ENCODE results near the gene CADM1.

CADM1 gene

DNA sequence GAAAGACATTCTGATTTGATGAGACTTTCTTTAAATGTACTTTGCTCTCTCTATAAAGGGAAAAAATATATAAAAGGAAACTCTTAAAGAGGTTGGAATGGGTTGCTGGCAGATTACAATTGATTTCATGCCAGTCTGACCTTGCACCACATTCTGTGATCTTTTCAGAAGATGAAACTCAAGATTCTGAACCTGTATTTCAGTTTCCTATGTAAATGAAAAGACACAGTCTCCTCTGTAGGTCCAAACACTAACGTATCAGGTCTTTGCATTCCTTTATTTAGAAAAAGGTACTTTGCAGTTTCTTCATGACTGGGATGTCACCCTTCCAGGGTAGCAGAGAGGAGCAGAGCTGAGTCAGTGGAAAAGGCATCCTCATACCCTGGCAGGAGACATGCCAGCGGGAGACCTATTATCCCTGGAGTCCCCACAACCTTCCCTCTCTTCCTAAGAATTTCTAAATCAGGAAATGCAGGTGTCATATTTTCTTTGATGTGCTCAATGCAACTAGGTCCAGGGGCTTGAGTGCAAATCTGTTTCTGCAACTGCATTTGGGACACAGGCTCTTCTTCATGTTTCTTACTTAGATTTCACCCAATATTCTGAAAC lies 282.6 kb downstream of the CADM1 start:
- peak; percentile 2 for DNase-seq (ENCODE audit: low spot score)
- TF ChIP-seq, protein P1, sequence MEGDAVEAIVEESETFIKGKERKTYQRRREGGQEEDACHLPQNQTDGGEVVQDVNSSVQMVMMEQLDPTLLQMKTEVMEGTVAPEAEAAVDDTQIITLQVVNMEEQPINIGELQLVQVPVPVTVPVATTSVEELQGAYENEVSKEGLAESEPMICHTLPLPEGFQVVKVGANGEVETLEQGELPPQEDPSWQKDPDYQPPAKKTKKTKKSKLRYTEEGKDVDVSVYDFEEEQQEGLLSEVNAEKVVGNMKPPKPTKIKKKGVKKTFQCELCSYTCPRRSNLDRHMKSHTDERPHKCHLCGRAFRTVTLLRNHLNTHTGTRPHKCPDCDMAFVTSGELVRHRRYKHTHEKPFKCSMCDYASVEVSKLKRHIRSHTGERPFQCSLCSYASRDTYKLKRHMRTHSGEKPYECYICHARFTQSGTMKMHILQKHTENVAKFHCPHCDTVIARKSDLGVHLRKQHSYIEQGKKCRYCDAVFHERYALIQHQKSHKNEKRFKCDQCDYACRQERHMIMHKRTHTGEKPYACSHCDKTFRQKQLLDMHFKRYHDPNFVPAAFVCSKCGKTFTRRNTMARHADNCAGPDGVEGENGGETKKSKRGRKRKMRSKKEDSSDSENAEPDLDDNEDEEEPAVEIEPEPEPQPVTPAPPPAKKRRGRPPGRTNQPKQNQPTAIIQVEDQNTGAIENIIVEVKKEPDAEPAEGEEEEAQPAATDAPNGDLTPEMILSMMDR (IDR thresholded peaks at IDR 0.05; ENCODE audit: extremely low read depth, missing control alignments), result no peak

DNA sequence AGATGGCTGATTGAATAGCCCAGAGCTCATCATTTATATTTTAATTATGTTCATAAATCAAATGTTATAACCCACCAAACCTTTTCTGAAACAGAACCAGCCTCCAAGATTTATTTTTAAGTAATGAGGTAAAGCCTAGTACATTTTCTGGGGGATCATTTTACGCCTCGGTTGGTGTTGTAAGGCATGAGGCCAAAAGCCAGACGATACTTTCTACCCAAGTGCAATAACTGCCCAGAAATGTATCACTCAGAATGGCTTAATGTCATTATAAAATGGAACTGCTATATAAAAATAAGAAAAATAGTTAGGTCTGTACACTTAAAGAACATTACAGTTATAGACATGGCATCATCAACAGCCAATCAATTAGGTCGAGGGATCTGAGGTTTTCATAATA lies 283.3 kb downstream of the CADM1 start:
- DNase-seq (ENCODE audit: low spot score), result no peak
- TF ChIP-seq, protein P1 (IDR thresholded peaks at IDR 0.05; ENCODE audit: extremely low read depth, missing control alignments), result no peak

DNA sequence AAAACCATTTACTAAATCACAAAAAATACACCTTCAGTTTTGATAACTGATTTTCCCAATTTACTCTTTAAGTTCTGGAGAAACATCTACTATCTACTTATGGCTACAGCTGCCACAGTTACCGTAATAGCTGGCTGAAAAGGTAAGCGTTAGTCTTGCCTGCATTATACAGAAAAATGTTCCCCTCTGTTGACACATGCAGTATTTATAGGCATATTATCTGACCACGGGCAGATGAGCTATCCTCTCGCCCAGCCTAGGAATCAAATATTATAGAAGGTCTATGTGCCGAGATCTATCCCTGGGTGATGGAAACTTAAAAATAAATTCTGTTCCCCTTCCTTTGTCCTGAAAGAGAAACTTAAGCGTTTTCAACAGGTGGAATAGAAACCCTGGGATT lies 283.8 kb downstream of the CADM1 start:
- TF ChIP-seq, protein P1 (IDR thresholded peaks at IDR 0.05; ENCODE audit: extremely low read depth, missing control alignments), result no peak
- no peak for DNase-seq (ENCODE audit: low spot score)

DNA sequence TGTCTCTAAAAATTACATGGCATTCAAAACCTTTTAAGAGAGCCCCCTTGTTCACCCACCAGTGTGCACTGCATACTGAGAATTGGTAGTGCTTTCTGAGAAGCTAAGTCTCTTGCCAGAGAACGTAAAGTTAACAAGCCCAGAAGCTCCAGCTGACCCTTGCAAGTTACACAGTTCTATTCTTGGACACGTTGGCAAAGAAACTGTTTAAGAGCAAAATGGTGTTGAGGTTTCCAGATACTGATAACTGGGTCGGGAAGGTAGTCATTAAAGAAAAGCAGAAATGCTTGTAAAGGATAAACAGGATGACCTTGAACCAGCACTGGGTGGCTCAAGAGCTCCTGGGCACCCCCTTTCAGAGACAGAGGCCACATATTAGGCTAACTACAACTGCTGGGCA lies 284.8 kb downstream of the CADM1 start:
- no peak for DNase-seq (ENCODE audit: low spot score)
- TF ChIP-seq, protein P1 (IDR thresholded peaks at IDR 0.05; ENCODE audit: extremely low read depth, missing control alignments), result no peak

DNA sequence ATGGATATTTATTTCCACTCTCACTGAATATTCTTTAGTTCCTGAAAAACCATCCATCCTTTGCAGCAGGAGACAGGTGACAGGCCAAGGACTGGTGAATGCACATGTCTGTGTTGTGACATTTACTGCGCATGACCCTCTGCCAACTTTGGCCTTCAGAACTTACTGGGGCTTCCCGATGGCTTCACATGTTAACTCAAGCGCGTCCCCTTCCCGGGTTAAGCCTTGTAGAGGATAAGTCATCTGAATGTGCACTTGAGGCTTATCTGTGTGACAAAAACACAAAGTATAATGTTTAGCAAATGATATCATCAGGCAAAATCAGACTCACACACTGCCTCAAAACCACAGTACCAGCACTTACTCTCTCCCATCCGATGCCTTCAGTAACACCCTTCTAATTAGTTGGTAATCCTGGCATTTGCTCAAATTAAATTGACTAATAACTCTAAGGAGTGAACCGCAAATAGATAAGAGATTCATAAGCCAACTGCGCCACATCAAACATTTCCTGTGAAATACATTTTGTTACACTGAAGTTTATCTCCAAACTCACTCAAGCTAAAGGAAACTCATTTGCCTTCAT lies 286.4 kb downstream of the CADM1 start:
- DNase-seq (ENCODE audit: low spot score), result no peak
- TF ChIP-seq, protein P1 (IDR thresholded peaks at IDR 0.05; ENCODE audit: extremely low read depth, missing control alignments), result no peak

DNA sequence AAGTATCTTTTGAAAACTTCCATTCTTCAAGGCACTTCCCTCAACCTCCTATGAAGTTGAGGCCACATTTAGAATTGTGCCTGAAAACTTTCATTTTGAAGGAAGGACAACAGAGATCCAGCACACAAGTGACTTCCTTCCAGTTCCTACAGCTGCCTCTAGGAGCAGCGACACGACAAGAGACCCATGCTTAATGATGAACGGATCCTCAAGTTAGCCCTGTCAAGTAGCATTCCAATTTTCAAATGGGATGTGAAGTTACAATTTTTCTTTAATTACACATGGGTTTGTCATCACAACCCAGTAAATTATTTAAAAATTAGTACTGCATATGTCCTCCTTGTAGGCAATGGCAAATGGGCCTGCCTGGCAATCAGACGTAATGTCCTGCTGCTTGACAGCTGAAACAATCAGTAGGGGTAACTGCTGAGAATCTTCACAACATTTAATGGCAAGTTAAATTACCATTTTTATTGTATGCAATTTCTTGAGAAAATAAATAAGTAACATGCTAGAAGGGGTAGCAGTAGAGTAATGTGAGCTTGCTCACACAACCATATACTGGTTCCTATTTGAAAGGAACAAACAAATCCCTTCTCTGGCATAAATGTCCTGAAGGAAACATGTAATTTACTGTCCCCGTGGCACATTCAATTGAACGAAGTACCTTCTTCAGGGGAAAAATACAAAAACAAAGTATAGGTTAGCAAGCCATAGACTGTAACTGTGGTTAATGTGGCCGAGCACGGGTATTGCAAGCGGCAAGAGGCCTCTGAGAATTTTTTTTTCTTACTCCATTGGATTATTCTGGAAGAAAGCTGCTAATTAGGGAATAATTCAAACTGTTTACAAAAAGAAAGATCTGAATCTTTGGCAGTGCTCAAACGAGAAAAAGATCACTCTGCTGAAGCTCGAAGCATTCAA lies 288.3 kb downstream of the CADM1 start:
- TF ChIP-seq, protein P1 (IDR thresholded peaks at IDR 0.05; ENCODE audit: extremely low read depth, missing control alignments), result no peak
- no peak for DNase-seq (ENCODE audit: low spot score)

Data from GM20000 (cell line).